ENCODE measurements around the gene CFAP54. TPM values are rescaled to one million over a fixed set of nuclear protein-coding genes. Genes with fewer than 3 reads are reported as not detected.
"Not testable (repeated sequence)": the region's sequence is repeated elsewhere in the genome, so short reads cannot be mapped to it uniquely, and the experiment has no call there.

CFAP54 gene
- total RNA-seq, 2 donors from 2014 or later, result 0.90 to 1.2 TPM

DNA sequence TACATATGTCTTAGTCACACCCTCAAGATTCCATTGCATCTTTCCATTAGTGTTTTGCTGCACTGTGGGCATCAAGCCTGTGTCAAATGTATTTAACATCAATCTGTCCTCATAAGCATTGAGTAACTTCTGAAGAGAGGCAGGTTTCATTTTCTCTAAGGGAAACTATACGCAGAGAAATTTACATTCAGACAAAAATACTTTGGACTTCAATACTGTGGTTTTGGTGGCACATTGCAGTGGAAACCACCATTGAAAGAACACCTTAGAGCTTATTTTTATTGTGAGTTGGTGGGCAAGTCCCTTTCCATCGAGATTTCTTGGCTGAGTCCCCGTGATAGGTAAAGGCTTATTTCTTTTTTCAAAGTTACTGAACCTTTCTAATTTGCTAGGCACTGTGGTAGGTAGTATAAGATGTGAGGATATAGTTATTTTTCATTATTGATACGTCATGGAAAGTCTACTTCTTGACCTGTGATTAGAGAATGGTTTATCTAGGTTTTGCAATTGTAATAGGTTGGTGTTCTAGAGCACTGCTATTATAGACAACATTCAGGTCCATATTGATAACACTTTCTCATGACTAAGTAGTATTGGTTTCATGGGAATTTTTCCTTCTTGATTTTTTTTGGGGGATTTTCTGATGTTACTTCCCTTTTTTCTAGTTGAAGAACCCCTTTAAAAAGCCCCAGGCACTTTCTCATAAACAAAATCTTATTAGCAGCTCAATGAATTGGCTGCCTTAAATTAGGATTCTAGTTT is 81.9 kb downstream of the CFAP54 start:
- intact Hi-C loops (cut with DNase I), result no loop called here
- DNase-seq (ENCODE audit: low spot score), result no peak

DNA sequence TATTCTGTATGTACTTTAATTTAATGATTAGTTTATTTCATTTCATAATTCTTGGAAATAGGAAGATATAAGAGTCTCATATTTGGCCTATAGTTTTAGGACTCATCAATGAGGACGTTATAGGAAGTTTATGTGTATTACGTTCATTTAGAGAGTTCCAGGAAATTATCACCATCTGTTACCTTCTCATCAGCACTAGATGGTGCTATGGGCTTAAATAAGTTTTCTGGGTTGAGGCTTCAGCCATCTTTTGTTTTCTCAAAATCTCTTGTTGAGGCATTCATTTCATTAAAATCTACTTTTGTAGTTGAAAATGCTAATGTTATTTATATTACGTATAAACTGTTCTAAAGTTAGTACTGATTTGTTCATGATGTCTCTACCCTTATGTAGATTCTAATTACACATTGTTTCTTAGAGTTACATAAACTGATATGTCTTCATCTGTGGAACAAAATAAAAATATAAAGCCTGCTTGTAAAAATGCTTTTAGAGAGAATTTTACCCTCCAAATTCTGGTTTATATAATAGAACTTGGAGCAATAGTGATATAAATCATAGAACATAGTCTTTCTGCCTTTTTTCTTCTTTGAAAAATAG is 89.2 kb downstream of the CFAP54 start:
- intact Hi-C loops (cut with DNase I), result no loop called here
- no peak for DNase-seq (ENCODE audit: low spot score)

DNA sequence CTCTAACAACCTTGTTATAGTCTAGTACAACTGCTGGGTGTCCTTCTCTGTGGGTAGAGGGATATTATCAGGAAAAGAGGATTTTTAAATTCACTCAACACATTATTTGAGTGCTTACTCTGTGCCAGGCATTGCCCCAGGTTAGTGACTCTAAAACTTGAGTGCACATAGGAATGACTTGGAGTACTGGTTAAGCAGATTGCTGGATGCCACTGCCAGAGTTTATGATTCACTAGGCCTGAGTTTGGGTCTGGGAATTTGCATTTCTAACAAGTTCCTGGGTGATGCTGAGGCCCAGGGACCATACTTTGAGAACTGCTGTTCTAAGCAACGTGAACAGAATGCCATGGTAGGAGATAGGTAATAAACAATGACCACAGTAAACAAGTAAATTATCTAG is 96.6 kb downstream of the CFAP54 start:
- intact Hi-C loops (cut with DNase I), result no loop called here
- no peak for DNase-seq (ENCODE audit: low spot score)

DNA sequence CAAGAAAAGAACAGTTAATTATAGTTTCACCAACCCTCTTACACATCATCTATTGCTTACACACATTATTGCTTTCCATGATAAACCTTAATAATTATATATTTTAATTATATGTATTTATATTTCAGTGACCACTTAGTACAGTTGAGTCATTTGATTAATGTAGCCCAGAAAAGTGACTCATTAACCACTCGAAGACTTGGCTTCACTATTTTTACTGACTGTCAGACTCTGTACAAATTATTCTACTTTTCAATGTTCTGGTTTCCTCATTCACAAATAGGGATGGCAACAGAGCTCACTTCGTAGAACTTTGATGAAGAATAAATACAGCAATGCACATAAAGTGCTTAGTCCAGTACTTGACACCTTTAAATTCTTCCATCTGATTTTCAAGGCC is 98.3 kb downstream of the CFAP54 start:
- DNase-seq (ENCODE audit: low spot score), result no peak
- intact Hi-C loops (cut with DNase I), result no loop called here

DNA sequence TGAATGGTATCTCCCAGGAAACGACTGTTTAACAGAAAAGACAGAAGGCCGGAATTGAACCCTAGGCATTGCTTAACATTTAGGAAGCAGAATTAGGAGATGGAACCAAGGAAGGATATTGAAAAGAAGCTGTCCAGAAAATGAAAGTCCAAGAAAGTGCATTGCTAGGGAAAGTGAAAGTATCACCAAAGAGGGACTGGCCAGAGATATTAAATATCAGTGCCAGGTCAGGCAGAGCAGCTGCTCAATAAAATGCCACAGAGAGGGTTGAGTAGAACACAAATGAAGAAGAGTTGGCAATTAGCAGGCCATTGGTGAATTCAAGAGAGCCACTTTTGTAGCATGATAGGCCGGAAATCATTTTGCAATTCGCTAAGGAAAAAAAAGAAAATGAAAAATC is 101.6 kb downstream of the CFAP54 start:
- intact Hi-C loops (cut with DNase I), result no loop called here
- DNase-seq (ENCODE audit: low spot score), result no peak

DNA sequence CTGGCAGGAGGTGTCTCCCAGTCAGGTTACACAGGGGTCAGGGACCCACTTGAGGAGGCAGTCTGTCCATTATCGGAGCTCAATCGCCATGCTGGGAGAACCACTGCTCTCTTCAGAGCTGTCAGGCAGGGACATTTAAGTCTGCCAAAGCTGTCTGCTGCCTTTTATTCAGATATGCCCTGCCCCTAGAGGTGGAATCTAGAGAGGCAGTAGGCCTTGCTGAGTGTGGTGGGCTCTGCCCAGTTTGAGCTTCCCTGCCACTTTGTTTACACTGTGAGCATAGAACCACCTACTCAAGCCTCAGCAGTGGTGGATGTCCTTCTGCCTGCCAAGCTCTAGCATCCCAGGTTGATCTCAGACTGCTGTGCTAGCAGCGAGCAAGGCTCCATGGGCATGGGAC is 115.0 kb downstream of the CFAP54 start:
- intact Hi-C loops (cut with DNase I); DNase-seq (ENCODE audit: low spot score): not testable (repeated sequence)

DNA sequence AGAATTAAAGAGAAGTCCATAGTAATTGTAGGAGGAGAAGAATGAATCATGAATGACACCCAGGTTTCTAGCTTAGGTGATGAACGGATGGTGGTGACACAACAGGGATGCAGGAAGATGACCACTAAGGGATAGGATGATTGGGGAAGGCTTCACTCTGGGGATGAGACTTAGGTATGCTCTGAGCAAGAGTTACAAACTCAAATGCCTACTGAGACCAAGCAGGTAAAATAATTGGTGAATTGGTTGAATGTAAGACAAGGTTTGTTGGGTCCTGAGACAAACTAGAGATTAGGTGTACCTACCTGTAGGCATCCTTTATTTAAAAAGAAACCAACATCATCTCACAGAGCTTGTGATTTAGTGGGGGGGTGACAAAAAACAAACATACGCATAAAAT is 116.3 kb downstream of the CFAP54 start:
- intact Hi-C loops (cut with DNase I), result no loop called here
- no peak for DNase-seq (ENCODE audit: low spot score)

DNA sequence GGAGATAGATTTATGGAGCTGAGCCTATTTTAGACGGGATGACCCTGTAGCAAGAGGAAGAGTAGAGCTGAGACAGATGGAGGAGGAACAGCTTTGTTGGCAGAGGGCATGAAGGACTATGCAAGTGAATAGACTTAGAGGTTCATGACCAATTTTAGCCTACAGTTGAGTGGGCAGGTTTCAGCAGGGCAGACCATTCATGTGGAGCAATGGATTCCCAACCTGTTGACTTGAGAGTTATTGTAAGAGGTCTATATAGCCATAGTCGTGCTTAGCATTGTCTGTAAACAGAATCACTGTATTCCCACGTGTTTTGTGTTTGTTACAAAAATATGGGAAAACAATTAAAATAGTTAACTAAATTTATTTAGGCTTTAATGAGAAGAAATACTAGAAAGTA is 116.8 kb downstream of the CFAP54 start:
- no peak for DNase-seq (ENCODE audit: low spot score)
- intact Hi-C loops (cut with DNase I), result no loop called here

DNA sequence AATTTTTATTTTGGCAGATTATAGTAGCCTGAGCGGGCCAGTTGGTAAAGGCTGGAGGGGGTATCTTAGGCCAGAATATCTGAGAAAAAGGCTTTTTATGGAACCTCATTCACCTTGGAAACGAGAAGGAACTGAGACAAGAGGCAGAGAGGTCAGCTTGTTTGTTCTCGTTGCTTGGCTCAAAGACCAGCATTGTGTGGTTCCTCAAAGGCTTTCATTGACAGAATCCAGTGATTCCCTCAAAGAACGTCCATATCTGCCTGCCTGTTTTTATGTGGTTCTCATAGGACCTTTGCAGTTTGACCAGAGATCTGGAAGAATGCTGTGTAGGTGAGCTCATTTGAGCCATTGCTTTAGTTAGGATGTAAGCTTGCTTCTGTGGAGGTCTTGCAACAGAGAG is 117.3 kb downstream of the CFAP54 start:
- intact Hi-C loops (cut with DNase I), result no loop called here
- no peak for DNase-seq (ENCODE audit: low spot score)

DNA sequence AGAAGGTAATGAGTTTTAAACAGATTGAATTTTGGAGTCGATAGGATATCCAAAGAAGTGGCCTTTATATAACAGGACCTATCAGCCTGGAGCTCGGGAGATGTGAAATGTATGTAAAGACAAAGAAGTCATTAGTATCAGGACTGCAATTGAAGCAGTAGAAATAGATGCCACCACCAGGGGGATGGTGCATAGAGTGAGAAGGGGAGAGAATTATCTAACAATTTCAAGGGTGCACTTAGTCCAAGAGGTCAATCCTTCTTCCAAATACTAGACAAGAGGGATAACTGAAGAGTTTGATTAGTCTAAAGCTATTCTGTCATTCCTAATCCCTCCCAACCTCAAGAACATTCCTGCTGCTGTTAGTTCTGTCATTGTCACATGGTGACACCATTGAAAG is 127.8 kb downstream of the CFAP54 start:
- DNase-seq (ENCODE audit: low spot score), result no peak
- intact Hi-C loops (cut with DNase I), result no loop called here

DNA sequence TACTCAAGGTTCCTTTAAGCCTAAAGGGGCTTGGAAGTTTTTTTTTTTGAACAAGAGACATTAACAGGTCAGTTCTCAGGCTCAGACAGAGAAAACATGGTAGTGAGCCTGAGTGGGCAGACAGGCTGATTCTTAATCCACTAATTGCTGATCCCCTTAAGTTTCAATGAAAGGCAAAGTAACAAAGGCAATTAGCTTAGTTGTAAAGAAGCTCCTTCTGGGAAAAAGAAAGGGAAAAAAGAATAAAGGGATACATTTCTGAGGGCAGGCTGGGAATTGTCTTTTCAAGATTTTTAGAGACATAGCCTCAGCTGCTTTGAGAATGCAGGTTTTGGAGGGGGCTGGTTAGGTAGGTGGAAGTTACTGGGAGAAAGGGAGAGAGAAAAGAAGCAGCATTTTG is 133.8 kb downstream of the CFAP54 start:
- DNase-seq (ENCODE audit: low spot score), result no peak
- intact Hi-C loops (cut with DNase I), result no loop called here

DNA sequence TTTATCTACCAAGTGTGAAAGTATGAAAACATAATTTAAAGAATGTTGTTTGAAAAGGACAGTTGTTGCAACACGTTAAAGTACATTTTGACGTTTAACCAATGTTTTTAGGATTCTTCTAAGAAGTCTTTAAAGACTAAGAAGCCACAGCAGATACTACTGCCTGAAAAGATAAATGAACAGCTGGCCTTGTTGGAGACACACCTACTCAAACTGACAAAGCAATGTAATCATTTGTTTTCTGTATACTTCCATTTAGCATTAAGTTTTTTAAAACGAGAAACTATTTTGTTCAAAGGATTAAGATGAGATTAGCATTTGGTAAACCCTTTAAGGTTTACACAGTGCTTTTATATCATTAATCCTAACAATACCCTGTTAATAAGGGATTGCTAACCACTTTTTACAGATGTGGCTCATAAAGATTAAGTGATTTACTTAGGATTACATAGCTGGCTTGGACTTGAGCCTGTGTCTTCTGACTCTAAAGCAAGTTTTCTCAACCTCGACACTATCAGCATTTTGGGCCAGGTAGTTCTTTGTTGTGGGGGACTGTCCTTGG is 134.4 kb downstream of the CFAP54 start:
- intact Hi-C loops (cut with DNase I), result no loop called here
- DNase-seq (ENCODE audit: low spot score), result no peak

DNA sequence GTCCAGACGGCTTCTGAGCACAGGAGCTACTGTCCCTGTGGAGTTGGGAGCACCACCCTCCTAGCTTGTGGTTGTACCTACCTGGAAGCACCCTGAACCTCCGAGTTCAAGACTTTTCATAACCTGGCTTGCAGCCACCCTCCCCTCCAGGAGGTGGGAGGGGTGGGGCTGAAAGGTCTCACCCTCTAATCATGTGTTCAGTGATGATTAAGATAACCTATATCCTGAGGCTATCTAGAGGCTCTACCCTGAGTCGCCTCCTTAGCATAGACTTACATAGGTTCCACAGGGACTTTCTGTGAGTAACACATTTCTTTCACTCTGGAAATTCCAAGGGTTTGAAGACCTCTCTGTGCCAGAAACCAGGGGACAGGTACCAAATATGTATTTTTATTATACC is 146.5 kb downstream of the CFAP54 start:
- DNase-seq (ENCODE audit: low spot score), result no peak
- intact Hi-C loops (cut with DNase I), result no loop called here

DNA sequence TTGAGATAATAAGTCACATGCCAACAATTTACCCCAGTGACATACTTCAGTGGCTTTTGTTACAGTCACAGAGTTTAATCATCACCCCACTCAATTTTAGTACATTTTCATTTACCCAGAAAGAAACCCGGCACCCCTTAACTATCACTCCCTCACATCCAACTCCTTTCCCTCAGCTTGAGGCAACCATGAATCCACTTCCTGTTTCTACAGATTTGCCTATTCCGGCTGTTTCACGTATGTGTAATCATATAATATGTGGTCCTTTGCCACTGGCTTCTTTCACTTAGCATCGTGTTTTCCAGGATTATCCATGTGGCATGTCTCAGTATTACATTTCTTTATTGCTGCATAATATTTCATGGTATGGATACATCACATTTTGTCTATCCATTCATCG is 147.5 kb downstream of the CFAP54 start:
- intact Hi-C loops (cut with DNase I), result no loop called here
- no peak for DNase-seq (ENCODE audit: low spot score)

DNA sequence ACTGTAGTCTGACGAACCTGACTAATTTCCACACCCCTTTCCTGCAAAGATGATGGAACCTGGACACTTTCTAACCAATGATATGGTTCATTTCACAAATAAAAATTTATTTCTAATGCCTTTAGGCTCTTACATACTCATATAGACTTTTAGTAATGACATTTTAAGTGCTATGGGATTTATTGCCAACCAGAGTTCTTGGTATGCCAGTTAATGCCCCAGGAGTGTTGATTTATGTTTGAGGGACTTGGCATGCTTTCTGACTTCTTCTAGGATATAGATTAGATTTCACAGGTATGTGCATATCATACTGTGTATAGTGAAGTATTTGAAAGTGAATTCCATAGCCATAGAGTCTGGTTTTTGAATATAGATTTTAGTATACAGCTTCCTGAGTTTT is 159.5 kb downstream of the CFAP54 start:
- intact Hi-C loops (cut with DNase I), result no loop called here
- DNase-seq (ENCODE audit: low spot score), result no peak

DNA sequence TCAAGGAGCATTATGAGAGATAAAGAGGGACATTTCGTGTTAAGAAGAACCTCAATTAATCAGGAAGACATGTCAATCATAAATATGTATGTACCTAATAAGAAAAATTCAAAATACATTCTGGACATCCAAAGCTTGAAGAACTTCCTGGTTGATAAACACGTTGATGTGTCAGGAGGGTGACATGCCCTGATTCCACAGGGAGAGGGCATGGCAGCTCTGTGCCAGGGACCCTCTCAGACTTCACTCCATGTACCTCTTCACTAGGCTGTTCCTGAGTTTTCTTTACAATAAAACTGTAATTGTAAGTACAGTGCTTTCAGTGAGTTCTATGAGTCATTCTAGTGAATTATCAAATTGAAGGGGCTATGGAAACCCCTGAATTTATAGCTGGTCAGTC is 163.5 kb downstream of the CFAP54 start:
- intact Hi-C loops (cut with DNase I), result no loop called here
- no peak for DNase-seq (ENCODE audit: low spot score)

DNA sequence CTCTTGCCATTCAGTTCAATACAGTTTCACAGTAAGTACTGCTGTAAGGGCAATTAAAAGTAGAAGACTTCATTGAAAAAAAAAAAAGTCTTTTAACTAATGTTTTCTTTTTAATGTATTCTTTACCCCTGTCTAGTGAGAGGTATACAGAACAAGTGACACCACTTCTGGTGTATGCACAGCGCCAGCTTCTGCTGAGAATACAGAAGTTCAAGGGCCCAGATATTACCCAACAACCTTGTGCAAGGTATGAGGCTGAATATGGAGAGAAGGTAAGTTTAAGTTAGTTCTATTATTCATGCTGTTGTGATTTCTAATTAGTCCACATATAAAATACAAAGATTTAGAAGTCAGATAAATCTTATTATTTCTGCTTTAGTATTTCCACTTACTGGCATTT is 168.7 kb downstream of the CFAP54 start:
- DNase-seq (ENCODE audit: low spot score), result no peak
- intact Hi-C loops (cut with DNase I), result no loop called here

DNA sequence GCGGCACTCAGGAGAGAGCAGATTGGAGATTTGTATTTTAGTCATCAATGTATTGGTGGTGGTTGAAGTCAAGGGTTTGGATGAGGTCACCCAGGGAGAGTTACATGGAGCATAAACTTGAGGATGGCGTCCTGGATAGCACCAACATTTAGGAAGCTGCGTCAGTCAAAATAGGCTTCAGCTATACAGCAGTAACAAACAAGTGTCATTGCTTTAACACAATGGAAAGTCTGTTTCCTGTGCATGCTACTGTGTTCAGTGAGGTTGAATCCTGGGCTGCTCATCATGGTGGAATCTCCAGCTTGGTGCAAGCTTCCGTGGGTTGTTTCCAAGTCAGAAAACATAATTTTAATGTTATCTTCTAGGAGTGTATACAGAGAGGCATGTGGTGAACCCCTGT is 180.4 kb downstream of the CFAP54 start:
- intact Hi-C loops (cut with DNase I), result no loop called here
- no peak for DNase-seq (ENCODE audit: low spot score)

DNA sequence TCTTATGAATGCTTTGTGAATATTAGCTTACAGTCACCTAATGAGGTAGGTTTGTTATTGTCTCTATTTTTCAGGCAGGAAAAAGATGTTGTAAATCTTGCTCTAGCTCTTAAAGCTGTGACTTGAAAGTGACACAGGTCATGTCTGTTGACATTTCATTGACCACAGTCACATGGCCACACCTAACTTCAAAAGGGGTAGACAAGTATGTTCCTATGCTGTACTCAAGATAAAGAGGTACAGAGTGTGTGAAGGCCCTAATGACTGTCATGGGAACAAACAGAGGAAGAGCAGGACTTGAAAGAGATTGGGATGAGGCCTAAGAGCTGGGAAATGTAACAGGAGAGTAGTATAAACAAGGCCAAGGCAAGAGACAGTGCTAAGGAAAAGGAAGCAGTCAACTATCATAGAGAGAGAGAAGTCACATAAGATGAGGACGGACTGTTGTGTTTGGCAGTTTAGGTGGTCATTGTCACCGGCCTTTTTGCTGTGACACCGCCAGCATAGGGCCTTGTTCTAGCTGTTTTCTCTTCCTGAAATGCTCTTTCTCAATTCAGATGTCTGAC is 181.0 kb downstream of the CFAP54 start:
- intact Hi-C loops (cut with DNase I), result no loop called here
- no peak for DNase-seq (ENCODE audit: low spot score)

DNA sequence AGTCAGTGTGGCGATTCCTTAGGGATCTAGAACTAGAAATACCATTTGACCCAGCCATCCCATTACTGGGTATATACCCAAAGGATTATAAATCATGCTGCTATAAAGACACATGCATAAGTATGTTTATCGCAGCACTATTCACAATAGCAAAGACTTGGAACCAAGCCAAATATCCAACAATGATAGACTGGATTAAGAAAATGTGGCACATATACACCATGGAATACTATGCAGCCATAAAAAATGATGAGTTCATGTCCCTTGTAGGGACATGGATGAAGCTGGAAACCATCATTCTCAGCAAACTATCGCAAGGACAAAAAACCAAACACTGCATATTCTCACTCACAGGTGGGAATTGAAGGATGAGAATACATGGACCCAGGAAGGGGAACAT is 186.1 kb downstream of the CFAP54 start:
- intact Hi-C loops (cut with DNase I), result loop anchor here in 1 of 2 donors (5.0 kb wide), 1 partner anchor 1057 kb away; no protein-coding TSS in a partner anchor

DNA sequence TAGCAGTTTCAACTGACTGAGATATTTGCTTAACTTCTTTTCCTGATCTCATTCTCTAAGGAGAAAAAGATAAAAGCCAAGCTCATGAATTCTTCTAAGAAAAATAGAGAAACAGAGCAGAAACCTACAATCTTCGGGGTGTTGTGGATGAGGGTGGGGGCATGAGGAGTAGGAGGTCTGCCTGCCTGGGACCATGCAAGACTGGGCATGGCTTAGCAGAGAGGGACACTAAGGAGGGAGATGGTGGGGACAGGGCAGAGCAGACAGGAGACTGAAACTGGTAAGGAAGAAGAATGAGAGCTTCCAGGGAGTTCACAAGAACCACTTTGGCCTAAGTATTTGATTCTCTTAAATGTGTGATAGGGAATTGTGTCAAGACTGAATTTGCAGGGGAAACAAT is 188.0 kb downstream of the CFAP54 start:
- intact Hi-C loops (cut with DNase I), result loop anchor here in 1 of 2 donors (5.0 kb wide), 1 partner anchor 1055 kb away; no protein-coding TSS in a partner anchor
- no peak for DNase-seq (ENCODE audit: low spot score)

More for the DNA sequence above, 186.1 kb downstream of the CFAP54 start:
- not testable (repeated sequence) for DNase-seq (ENCODE audit: low spot score)
